Raji (cell line): Measurements from ENCODE around the gene ATG4A.
A peak's percentile ranks its signal among the peaks of the same experiment; 100 is the strongest.

Source experiments
- POLR2A ChIP-seq: IDR thresholded peaks from 2 replicates; pipeline ENCODE4 v1.6.1; 2011; ENCODE audit warnings: low read depth, low read length, control low read depth; ENCODE audit not compliant: insufficient read depth

ATG4A gene, protein sequence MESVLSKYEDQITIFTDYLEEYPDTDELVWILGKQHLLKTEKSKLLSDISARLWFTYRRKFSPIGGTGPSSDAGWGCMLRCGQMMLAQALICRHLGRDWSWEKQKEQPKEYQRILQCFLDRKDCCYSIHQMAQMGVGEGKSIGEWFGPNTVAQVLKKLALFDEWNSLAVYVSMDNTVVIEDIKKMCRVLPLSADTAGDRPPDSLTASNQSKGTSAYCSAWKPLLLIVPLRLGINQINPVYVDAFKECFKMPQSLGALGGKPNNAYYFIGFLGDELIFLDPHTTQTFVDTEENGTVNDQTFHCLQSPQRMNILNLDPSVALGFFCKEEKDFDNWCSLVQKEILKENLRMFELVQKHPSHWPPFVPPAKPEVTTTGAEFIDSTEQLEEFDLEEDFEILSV

DNA sequence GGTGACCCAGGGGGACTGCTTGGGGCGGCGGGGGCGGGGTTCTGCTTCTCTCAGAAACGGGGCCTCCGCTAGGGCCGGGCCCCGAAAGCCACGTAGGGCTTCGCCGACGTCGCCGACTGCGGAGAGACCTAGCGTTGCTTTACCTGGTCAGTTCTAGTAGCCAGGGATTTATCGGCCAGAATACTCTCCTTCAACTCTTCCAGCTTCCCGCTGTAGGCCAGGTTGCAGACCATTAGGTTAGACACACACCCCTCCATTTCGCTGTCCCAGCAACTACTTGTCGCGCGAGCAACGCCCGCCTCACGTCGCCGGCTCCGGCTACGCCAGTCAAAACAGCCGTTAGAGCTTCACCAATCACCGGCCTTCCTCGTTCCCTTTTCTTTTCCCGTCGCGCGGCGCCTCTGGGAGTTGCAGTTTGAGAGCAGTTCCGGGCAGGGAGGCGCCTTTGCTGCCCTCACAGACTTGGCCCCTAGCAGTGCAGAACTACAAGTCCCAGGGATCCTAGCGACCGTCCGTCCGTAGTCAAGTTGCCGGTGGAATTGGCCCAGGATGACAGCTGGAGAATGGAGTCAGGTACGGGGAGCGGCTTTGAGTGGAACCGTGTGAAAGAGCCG lies at the start of gene ATG4A, which contains the start of gene PSMD10:
TSS of gene ATG4A (plus strand) at position 515 of the 614 bp plus-strand sequence. CDS start at position 564, 49 bp downstream.
TSS of gene PSMD10 (minus strand) at position 279 of the 614 bp plus-strand sequence. CDS start at position 257, 22 bp downstream.
- peak; percentile 73 for TF ChIP-seq POLR2A

DNA sequence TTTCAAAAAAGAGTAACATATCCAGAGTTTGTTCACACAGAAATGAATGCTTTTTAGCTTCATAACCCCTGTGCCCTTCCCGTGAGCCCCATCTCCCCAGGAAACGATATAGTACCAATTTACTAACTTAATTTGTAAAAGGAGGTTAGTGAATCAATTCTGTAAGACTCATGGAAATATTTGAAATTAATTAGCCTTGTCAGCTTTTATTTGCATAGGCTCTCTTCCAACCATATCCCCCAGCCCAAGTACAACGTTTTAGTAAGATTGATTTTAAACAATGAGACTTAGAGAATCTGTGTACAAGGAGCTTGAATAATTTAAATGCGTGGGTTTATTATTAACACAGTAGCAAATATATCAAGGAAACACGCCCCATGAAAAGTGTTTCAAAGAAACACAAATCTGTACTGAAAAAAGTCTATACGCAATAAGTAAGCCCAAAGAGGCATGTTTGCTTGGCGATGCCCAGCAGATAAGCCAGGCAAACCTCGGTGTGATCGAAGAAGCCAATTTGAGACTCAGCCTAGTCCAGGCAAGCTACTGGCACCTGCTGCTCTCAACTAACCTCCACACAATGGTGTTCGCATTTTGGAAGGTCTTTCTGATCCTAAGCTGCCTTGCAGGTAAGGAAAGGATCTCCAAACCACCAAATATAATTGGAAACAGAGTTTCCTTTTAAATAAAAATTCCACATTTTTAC lies 46.9 kb upstream of the ATG4A start, which contains the start of gene VSIG1:
TSS of gene VSIG1 (plus strand) at position 512 of the 703 bp plus-strand sequence. CDS start at position 578, 66 bp downstream.
- TF ChIP-seq POLR2A: no peak

DNA sequence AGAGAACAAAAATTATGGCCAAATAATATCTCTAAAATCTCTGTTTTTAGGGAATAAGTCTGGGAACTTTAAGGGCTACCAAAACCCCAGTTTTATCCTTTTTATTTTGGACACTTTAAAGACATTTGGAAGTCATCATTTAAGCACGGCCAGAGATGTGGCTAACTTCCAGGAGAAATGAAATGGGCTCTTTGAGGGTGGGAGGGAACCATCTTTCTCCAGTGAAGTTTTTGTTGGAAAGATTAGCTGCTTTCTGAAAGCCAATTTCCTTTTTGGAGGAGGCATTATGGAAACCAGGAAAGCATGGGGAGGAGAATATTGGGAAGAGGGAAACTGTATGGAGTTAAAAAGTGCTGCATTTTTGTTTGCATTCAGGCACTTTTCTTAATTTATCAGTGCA lies 41.9 kb upstream of the ATG4A start:
- TF ChIP-seq POLR2A: no peak

DNA sequence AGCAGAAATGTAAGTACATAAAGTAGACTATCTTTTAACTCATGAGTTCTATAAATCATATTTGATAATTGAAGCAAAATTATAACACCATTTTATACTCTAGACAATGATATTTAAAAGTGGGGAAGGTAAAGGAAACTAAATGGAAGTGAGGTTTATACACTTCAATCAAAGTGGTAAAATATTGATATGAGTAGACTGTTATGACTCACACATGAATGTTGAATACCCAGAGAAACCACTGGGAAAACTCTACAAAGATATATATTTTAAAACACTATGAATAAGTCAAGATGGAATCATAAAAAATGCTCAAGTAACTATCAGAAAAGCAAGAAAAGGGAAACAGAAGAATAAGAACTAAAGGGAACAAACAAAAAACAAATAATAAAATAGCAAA lies 38.4 kb upstream of the ATG4A start:
- no peak for TF ChIP-seq POLR2A

DNA sequence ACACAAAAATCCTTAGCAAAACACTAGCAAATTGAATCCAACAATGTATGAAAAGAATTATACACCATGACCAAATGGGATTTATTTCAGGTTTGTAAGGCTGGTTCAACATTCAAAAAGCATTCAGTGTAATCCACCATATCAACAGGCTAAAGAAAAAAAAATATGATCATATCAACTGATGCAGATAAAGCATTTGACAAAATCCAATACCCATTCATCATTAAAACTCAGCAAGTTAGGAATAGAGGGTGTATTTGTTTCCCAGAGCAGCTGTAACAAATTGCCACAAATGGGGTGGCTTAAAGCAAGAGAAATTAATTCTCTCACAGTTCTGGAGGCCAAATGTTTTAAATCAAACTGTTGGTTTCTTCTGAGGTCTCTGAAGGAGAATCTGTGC lies 36.0 kb upstream of the ATG4A start:
- no peak for TF ChIP-seq POLR2A

DNA sequence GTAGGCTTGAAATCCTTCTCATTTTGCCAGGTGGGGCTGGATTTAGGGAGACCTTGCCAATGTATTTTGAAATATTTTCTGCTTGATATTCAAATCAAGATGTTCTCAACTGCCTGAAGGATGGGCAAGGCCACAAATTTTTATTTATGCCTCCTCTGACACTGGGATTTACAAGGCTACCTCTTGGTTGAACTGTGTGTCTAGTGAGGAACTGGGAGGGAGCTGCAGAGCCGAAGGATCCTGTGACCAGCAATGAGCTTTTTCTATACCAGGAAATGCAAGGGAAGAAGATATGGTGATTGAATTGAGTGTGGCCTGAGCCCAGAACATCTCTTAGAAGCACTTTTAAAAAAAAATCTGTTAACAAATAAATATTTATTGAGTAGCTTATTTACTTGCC lies 31.8 kb upstream of the ATG4A start:
- no peak for TF ChIP-seq POLR2A

DNA sequence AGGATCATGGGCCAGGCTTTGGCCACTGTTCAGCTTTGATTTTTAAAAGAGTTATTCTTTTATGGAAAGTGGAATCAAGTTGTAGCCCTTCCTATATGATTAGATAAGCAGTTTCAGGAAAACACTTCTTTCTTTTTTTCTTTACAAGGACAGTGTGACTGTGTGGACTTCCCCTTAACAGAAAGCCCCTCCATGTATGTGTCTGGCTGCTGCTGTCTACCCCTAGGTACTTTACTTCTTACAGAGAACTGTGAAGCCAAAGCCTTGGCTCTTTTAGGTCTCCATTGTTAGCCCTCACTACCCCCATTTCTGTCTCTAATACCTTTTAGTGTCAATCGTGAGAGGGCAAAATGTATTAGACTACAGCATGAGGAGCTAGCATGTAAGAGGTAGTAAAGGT lies 27.6 kb upstream of the ATG4A start:
- no peak for TF ChIP-seq POLR2A

DNA sequence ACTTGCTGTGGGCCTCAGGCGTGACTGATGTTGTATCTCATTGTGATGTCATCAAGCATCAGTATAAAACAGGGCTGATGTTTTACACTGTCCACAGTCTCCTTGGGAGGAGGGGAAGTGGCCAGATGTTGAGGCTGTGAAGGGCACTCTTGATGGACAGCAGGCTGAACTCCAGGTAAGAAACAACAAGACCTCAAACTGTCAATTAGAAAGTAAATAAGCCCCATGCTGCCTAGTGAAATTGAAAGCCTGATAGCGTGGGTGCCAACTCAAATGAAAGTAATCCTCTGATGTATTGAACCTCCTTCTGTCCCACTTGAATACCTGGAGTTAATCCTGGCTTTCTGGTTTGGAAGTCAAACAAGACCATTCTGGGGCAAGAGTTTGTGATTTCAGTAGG lies 27.0 kb upstream of the ATG4A start:
- TF ChIP-seq POLR2A: no peak

DNA sequence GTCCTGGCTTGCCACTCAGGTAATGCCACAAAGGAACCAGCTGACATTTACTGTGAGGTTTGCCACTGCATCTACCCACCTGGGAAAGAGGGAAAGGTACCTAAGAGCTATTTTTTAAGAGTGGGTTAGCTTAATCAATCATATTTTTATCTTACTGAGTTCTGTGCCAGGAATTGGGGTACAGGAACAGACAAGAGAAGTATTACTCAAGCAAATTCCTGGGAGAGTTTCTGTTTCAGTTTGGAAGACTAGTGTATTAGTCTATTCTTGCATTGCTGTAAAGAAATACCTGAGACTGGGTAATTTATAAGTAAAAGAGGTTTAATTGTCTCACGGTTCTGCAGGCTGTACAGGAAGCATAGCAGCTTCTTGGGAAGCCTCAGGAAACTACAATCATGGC lies 23.5 kb upstream of the ATG4A start:
- TF ChIP-seq POLR2A: no peak

DNA sequence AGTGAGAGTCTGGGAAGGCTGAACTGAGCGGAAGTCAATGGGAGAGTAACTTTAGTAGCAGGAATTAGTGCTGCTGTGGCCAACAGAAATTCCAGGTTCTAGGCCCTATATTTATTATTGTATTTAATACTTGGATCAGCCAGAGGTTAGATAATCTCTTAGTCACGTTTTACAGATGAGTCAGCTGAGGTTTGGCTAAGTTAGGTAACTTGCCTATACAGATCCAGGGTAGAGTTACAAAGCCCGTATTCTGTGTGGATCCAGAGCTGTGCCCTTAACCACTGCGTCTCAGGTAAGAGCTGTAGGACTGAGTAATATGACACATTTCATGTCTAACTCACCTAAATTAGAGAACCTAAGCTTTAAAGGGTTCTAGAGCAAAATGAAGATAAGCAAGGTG lies 20.7 kb upstream of the ATG4A start:
- TF ChIP-seq POLR2A: no peak

DNA sequence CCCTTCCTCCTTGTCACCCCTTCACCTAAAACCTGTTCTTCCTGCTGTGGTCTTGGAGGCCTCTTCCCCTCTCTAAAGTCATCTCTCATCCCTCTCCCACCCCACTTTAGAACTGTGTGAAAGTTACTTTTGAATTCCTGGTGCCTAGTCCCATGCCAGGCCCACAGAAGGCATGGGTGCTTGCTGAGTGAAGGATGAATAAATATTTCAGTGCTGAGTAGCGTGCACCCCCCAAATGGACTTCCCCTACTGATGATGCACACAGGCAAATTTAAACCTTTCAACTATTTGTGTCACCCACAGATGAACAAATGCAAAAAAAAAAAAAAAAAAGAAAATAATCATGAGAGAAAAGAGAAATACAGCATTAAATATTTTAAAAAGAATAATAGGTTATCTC lies 20.0 kb upstream of the ATG4A start:
- TF ChIP-seq POLR2A: no peak

DNA sequence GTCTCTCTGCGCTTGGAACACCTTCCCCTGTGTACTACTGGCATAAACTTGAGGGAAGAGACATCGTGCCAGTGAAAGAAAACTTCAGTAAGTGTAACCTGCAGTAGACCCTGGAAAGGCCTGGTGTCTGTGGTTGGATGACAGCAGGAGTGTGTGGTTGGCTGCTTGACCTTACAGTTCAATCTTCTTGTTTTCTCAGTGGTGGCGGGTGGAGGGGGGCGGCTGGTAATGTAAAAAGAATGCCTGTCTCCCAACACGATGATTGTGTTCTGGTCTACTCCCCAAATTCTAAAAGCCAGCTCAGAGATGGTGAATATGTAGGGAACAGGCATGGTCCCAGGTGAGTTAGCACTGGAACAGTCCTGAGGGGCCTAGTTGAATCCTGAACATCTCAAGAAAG lies 18.8 kb upstream of the ATG4A start:
- no peak for TF ChIP-seq POLR2A

DNA sequence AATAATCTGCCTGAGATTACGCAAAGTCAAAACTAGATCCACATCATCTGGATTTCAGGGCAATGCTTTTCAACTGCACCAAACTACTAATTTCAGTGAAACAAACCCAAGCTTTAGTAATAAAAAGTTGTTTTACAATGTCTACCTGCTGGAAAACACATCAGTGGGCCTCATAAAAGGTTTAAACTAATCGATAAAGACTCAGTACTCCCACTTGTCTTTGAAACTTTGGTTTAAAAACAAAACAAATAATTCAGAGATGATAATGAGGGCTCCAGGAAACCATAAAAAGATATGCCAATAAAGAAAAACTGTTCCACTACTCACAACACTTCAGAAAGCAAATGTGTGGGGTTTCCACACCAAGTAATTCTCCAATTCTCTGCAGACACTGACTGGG lies 10.5 kb upstream of the ATG4A start:
- no peak for TF ChIP-seq POLR2A

DNA sequence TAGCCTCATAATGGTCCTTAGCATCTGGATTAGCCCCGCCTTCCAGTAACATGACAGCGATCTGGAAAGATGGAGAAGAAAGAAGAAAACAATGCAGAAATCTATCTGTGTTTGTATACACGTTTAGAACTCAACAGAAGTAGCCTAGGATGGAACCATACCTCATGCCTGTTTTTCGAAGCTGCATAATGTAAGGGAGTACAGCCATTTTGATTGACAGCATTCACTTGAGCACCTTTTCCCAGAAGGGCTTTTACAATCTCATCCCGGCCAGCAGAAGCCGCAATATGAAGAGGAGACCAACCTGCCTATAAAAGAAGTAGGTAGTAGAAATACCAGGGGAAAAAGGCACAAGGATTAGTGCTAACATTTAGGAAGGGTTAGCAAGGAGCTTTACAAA lies 3.8 kb upstream of the ATG4A start:
- no peak for TF ChIP-seq POLR2A

DNA sequence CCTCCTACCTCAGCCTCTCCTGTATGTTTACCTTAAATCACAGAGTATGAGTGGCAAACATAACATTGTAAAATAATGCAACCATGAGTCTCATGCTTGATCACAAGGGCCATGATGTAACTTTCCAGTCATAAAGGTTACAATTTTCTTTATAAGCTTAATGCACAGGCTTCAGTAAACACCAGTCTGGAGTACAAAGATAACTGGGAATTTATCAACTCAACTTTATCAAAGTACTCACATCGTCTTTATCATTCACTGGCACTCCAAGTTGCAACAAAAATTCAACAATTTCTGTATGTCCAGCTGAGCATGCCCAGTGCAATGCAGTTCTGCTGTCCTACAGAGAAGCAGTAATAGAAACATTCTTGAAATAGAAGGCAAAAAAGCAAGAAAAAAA lies 3.1 kb upstream of the ATG4A start:
- TF ChIP-seq POLR2A: no peak

DNA sequence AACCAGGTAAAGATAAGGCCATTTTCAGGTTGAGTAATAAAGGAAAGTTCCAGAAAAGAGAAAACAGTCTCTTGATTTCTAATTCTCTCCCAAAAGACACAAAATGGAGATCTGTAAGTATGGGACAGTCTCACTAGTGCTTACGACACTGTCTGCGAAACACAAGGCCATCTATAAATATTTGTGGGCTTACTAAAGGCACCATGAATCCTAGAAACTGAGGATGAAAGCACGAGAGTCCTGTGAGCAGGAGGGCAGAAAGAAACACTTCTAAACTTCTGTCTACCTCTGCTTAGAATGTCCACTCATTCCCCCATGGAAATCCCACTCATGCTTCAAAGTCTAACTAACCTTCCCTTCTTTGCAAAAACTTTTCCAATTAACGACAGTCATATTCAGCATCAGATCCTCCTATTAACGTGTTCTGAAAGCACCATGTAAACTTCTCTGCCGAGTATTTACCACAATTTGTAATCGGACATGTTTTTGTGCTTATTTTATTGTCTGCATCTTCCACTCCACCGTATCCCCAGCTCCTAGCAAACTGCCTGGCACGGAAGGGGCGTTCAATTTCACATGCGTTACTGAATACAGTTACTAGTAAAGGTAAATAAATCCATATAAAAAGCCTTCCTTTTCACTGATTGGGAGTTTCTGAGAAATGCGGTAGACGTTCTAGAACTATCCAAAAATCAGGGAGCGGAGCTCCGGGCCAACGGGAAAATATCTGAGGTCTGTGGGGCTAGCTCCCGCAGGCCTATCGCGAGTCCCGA lies 901 bp upstream of the ATG4A start:
- no peak for TF ChIP-seq POLR2A

DNA sequence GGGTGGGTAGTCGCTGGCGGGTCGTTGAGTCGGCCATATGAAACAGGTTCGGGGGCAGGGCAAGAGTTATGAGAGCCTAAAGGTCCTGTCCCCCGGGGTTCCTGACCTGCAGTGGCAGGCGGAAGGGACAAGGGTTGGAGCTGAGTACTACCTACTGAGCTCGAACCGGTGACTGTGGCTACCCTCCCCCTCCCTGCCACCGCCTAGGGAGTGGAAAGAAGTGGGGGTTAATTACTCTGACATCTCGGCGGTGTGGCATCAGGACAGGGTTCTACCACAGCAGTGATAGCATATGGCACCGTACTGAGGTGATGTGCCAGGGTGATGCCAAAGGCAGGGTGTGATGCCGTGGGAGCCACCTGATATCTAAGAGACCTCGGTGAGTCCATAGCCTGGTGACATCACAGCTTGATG lies 307 bp downstream of the ATG4A start:
- TF ChIP-seq POLR2A: no peak
